Activated CD4-positive, alpha-beta T cell treated with anti-CD3 and anti-CD28 coated beads, Interleukin-2, amount 10 ng/mL, durations not matched to agents 7 days and 5 days (primary cell): Measurements from ENCODE around the gene NPC2. TPM values are rescaled to one million over a fixed set of nuclear protein-coding genes. Genes with fewer than 3 reads are reported as not detected.

Experiments used
- CTCF ChIA-PET: fragments of 350-600 bp; sonication (Branson Sonifier 250); formaldehyde crosslinking; loops from one replicate; lab custom pipeline; 2021; ENCODE audit warnings: antibody characterized with exemption; lab: Charles Lee
- POLR2A ChIA-PET: fragments of 350-600 bp; sonication (Branson Sonifier 250); formaldehyde crosslinking; loops from one replicate; lab custom pipeline; 2021; ENCODE audit warnings: antibody characterized with exemption; lab: Charles Lee
- DNase-seq: peaks from one replicate; pipeline ENCODE4 v3.0.0-alpha.2; 2020
- H3K27ac Mint-ChIP-seq: one replicate; pipeline ENCODE4 v1.8.0; 2021; ENCODE audit warnings: mild to moderate bottlenecking, moderate library complexity, mixed read lengths
- H3K27me3 Mint-ChIP-seq: one replicate; pipeline ENCODE4 v1.8.0; 2021; ENCODE audit warnings: mixed read lengths
- H3K36me3 Mint-ChIP-seq: one replicate; pipeline ENCODE4 v1.8.0; 2021; ENCODE audit warnings: low read depth, mixed read lengths
- H3K4me1 Mint-ChIP-seq: one replicate; pipeline ENCODE4 v1.8.0; 2021; ENCODE audit warnings: mixed read lengths
- H3K4me3 Mint-ChIP-seq: one replicate; pipeline ENCODE4 v1.8.0; 2021; ENCODE audit warnings: mild to moderate bottlenecking, moderate library complexity, mixed read lengths
- H3K9me3 Mint-ChIP-seq: one replicate; pipeline ENCODE4 v1.8.0; 2021; ENCODE audit warnings: mixed read lengths
- total RNA-seq, 2 experiments: library from RNA; stranded (reverse); gene quantifications; one replicate each; pipeline ENCODE4 v1.2.3, GENCODE V29; 2021

NPC2 gene
- total RNA-seq, 2 experiments from 2014 or later, result 54.1 to 74.1 TPM

DNA sequence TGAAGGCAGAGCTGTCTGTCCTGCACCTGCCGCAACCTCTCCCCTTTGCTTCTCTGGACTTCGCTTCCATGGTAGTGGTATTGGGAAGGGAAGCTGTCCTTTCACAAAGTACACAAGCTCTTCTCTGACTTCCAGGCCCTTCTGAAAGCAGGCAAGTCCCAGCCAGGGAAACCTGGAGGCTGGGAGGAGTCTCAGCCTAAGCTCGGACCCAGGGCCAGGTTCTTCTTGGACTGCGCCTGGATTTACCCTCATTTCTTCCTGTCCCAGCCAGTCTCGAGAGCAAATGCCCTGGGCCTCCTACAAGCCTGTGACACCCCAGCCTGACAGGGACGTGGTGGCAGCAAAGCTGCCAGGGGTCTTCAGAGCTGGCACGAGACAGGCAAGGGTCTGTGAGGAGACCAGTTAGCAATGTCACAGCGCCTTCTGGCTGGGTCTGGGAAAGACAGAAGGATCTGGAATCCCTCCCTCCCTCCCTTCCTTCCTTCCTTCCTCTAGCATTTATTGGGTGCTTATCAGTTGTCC lies 22.8 kb upstream of the NPC2 start:
- H3K27ac Mint-ChIP-seq, result no peak overlapping the region
- CTCF ChIA-PET, result interaction anchor here (2.2 kb wide), 1 partner anchor 10 kb away, joined by 6 read pairs; no protein-coding TSS in a partner anchor
- H3K4me3 Mint-ChIP-seq, result no peak overlapping the region
- H3K36me3 Mint-ChIP-seq, result no peaks in the 10 kb centered on the region
- POLR2A ChIA-PET, result no interaction called here
- peaks cover 25% of the 10 kb centered on the region for H3K27me3 Mint-ChIP-seq
- H3K4me1 Mint-ChIP-seq, result peaks cover 8% of the 10 kb centered on the region
- H3K9me3 Mint-ChIP-seq, result no peaks in the 10 kb centered on the region
- no peak for DNase-seq

DNA sequence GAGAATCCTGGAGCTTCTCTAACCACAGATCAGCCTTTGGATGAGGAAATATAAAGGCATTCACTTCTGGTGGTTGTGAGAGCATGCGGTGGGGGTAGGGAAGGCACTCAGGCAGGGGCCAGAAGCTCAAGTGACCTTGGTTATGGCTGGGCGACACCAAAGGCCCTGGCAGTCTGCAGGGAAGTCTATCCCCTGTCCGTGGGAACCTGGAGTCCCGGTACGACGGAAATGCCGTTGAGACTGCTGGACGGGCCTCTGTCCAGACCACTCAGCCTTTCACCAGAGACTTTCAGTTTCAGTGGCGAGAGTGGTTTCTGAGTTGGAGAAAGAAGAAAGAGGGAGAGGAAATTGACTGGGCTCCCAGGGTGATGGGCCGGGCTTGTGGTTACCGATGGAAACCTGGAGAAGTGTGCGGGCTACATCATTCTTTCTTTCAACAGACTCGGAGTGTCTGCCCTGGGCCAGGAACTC lies 21.4 kb upstream of the NPC2 start:
- ChIA-PET CTCF (no interaction called here), POLR2A (no interaction called here)
- no peak for DNase-seq
- Mint-ChIP-seq H3K27ac (no peak overlapping the region), H3K27me3 (peaks cover 25% of the 10 kb centered on the region), H3K4me1 (peaks cover 8% of the 10 kb centered on the region), H3K4me3 (no peak overlapping the region), H3K36me3 (no peaks in the 10 kb centered on the region), H3K9me3 (no peaks in the 10 kb centered on the region)

DNA sequence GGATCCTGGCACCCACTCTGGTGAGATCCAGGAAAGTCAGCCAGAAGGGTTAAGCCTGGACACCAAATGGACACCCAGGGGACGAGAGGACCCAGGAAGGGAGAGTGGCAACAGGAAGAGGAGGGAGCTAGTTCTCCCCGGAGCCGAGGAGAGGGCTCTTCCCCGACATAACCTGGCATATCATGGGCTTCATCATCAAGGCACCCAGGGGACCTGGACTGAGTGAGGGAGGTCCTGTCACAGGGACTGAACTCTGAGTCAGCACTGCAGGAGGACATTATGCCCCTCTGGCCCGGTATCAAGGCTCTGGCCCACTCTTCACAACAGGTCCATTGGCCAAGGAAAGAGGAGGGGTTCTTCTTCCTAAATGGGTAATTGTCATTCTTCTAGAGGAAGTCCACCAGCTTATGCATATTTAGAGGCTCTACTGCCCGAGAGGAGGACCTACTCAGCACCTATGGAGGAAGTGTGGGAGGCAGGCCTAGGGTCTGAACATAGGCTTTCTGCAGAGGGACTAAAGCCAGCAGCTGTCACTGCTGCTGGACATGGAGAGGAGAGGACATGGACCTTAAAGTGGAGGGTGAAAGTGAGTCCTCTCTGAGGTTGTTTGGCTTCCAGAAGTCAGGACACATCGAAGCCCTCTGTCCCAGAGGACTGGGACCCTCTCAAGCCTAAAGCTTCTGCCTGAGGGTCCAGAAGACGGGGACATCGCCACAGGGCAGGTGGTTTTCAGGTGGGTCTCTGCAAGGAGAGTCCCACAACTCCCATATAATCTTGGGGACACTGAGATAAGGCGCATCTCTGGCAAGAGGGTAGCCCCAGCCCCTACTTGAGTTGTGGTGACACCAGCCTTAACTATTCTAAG lies 19.1 kb upstream of the NPC2 start:
- H3K9me3 Mint-ChIP-seq, result no peaks in the 10 kb centered on the region

DNA sequence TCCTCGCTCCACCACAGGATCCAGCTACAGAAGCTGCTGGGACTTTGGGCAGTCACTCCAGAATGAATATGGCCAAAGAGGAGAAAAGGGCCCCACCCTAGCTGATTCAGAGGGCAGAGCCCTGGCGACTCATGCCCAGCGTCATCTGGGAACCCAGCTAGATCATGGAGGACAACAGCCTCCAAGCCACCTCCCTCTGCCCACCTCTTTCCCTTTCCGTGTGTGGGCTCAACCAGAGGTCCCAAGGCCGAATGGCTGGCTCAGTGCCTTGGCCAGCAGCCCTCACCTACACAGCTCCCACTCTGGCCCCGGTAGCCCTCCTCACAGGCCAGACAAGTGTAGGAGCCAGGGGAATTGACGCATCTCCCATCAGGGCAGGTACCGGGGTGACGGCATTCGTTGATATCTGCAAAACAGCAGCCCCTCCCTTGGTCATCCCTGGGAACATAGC lies 17.9 kb upstream of the NPC2 start:
- no peaks in the 10 kb centered on the region for H3K36me3 Mint-ChIP-seq
- peaks cover 8% of the 10 kb centered on the region for H3K4me1 Mint-ChIP-seq
- ChIA-PET POLR2A (no interaction called here), CTCF (interaction anchor here (0.6 to 2.0 kb wide), 3 partner anchors 9 to 577 kb away, joined by 3 to 5 read pairs (median 4); no protein-coding TSS in a partner anchor)
- no peak overlapping the region for H3K4me3 Mint-ChIP-seq
- H3K27me3 Mint-ChIP-seq, result peaks cover 24% of the 10 kb centered on the region
- no peaks in the 10 kb centered on the region for H3K9me3 Mint-ChIP-seq
- H3K27ac Mint-ChIP-seq, result no peak overlapping the region
- no peak for DNase-seq

More for the DNA sequence above, 19.1 kb upstream of the NPC2 start:
- Mint-ChIP-seq H3K36me3 (no peaks in the 10 kb centered on the region), H3K27me3 (peaks cover 24% of the 10 kb centered on the region), H3K4me3 (no peak overlapping the region), H3K4me1 (peaks cover 8% of the 10 kb centered on the region), H3K27ac (no peak overlapping the region)
- DNase-seq, result no peak
- ChIA-PET POLR2A (no interaction called here), CTCF (interaction anchor here (2.0 kb wide), 1 partner anchor 14 kb away, joined by 5 read pairs; no protein-coding TSS in a partner anchor)

DNA sequence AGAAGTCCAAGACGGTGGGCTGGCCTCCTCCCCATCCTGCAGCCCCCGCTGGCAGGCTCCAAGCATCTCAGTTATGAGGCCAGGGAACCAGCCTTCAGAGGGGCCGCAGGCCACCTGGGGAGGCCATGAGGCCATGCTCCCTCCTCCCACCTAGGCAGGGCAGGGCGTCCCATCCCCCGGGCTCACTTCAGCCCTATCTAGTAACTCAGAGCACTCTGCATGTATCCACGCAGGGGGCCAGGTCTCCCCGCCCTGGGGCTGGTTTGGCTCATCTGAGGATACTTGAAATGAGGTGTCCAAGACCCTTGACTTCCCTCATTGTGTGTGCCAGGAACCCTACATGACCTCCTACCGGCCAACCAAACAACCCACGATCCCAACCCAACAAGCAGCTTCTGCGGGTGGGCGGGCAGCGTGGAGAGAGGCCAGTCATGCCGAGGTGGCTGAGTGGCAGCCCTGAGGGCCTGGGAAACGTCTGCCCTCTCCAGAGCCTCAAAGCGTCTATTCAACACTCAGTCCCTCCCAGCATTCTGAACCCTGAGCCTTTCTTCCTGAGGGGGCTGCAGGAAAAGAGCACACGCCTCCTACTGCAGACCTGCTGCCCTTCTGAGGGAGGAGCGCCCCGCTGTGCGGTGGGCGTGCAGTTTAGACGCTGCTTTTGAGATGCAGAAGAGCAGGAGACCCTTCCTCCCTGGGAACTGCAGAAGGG lies 17.3 kb upstream of the NPC2 start:
- ChIA-PET POLR2A (no interaction called here), CTCF (interaction anchor here (0.6 to 1.0 kb wide), 2 partner anchors 8 to 576 kb away, joined by 3 to 4 read pairs; no protein-coding TSS in a partner anchor)
- H3K9me3 Mint-ChIP-seq, result no peaks in the 10 kb centered on the region
- H3K4me3 Mint-ChIP-seq, result no peak overlapping the region
- peaks cover 24% of the 10 kb centered on the region for H3K27me3 Mint-ChIP-seq
- DNase-seq, result no peak
- H3K4me1 Mint-ChIP-seq, result peaks cover 8% of the 10 kb centered on the region
- H3K27ac Mint-ChIP-seq, result no peak overlapping the region
- H3K36me3 Mint-ChIP-seq, result no peaks in the 10 kb centered on the region

DNA sequence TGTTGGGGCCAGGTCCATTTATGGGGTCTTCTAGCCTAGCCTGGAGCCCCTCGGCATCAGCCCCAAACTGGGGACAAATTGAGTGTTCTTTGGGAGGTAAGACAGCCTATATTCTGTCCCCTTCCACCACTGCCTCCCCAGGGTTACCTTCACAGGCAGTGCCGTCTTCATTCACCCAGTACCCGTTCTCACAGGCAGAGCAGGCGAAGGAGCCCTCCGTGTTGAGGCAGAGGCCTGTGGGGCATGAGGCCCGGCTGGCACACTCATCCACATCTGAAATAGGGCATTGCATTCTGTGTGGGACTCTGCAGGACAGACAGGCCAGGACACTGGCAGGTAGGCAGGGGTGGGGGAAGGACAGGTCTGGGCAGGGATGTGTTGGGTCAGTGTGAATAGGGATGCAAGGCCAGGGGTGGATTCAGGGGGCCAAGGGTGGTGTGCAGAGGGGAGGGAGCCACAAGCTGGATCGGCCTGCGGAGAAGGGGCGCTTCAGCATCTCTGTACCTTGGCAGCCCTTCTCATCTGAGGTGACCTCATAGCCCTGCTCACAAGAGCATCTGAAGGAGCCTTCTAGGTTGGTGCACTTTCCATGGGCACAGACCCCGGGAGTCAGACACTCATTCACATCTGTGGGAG lies 16.6 kb upstream of the NPC2 start:
- CTCF ChIA-PET, result no interaction called here
- POLR2A ChIA-PET, result no interaction called here
- H3K27me3 Mint-ChIP-seq, result peaks cover 22% of the 10 kb centered on the region
- no peak overlapping the region for H3K27ac Mint-ChIP-seq
- H3K36me3 Mint-ChIP-seq, result no peaks in the 10 kb centered on the region
- H3K4me3 Mint-ChIP-seq, result no peak overlapping the region
- no peaks in the 10 kb centered on the region for H3K9me3 Mint-ChIP-seq
- H3K4me1 Mint-ChIP-seq, result peaks cover 5% of the 10 kb centered on the region
- no peak for DNase-seq

DNA sequence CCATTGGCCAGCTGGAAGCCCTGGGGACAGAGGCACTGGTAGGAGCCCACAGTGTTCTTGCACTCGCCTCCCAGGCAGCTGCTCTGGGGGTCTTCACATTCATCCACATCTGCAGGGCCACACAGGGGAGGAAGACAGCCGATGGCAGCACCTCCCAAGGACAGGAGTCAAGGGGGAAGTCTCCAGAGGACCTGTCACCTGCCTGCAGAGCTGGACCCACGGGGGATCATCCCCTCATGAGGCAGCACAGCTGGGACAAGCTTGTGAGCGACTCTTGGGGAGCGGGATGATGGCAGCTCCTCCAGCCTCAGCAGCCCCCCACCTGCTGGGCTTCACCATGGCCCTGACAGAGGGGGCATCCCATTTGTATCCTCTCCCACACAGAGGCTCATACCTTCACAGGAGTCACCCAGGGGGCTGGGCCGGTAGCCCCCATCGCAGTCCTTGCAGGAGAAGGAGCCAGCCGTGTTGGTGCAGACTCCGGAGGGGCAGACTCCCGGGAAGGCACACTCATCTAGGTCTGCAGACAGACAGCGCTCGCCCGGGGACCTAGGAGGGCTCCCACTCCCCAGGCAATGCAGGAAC lies 15.8 kb upstream of the NPC2 start:
- H3K27me3 Mint-ChIP-seq, result peaks cover 14% of the 10 kb centered on the region
- DNase-seq, result no peak
- H3K27ac Mint-ChIP-seq, result no peak overlapping the region
- H3K4me1 Mint-ChIP-seq, result no peaks in the 10 kb centered on the region
- no peaks in the 10 kb centered on the region for H3K36me3 Mint-ChIP-seq
- H3K4me3 Mint-ChIP-seq, result no peak overlapping the region
- POLR2A ChIA-PET, result no interaction called here
- no peaks in the 10 kb centered on the region for H3K9me3 Mint-ChIP-seq
- CTCF ChIA-PET, result no interaction called here

DNA sequence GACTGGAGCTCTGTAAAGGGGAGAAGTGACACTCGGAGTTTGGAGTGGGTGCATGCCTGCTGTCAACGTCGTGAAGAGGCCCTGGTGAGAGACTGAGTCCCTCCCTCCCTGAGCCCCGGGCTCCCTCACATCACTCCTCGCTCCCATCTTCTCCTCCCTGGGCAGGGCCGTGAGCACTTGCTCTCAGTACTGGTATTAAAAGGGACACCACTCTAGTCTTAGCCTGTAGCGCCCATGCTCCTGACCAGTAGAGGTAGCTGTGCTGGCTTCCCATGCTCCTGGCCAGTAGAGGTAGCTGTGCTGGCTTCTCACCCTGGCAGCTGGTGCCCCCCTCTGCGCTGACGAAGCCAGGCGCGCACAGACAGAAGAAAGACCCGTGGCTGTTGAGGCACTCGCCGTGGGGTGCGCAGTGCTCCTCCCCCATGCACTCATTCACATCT lies 15.2 kb upstream of the NPC2 start:
- H3K36me3 Mint-ChIP-seq, result no peaks in the 10 kb centered on the region
- CTCF ChIA-PET, result no interaction called here
- no peak overlapping the region for H3K27ac Mint-ChIP-seq
- H3K9me3 Mint-ChIP-seq, result no peaks in the 10 kb centered on the region
- H3K27me3 Mint-ChIP-seq, result peaks cover 12% of the 10 kb centered on the region
- H3K4me1 Mint-ChIP-seq, result no peaks in the 10 kb centered on the region
- no peak for DNase-seq
- H3K4me3 Mint-ChIP-seq, result no peak overlapping the region
- POLR2A ChIA-PET, result no interaction called here

DNA sequence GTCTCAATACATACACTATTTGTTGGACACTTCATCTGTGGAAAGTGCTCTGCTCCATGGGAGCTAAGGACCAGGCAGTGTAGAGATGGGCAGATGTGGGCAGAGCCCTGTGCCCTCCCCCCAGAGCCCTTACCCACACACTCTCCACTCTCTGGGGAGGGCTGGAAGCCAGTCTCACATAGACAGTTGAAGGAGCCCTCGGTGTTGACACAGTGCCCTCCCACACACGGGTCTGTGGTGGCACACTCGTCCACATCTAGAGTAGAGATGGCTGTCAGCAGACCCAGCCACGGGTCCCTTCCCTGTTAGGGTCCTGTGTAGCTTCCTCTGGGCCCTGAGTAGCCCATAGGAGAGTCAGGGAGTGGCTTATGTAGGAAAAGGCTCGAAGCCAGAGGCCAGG lies 14.7 kb upstream of the NPC2 start:
- H3K27ac Mint-ChIP-seq, result no peak overlapping the region
- no peaks in the 10 kb centered on the region for H3K36me3 Mint-ChIP-seq
- POLR2A ChIA-PET, result no interaction called here

DNA sequence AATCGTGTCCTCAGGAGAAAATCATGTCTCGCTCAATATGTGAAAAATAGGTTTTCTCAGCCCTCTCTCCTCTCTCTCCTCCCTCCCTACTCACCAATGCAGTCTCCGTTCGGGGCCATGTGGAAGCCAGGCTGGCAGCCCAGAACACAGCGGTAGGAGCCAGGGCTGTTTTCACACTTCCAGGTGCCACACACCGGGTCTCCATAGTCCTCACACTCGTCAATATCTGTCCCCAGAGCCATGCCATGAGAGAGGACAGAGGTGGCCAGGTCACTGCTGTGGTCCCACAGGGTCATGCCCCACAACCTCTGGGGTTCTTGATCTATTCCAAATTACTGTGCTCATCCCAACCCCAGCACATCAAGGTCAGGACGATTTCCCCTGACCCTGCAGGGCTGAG lies 14.0 kb upstream of the NPC2 start:
- Mint-ChIP-seq H3K27me3 (peaks cover 3% of the 10 kb centered on the region), H3K36me3 (no peaks in the 10 kb centered on the region), H3K4me1 (peaks cover 3% of the 10 kb centered on the region), H3K4me3 (no peak overlapping the region), H3K9me3 (no peaks in the 10 kb centered on the region), H3K27ac (no peak overlapping the region)
- POLR2A ChIA-PET, result no interaction called here
- no peak for DNase-seq
- CTCF ChIA-PET, result no interaction called here

More for the DNA sequence above, 14.7 kb upstream of the NPC2 start:
- CTCF ChIA-PET, result no interaction called here
- no peaks in the 10 kb centered on the region for H3K9me3 Mint-ChIP-seq
- no peak for DNase-seq
- no peaks in the 10 kb centered on the region for H3K4me1 Mint-ChIP-seq
- peaks cover 8% of the 10 kb centered on the region for H3K27me3 Mint-ChIP-seq
- H3K4me3 Mint-ChIP-seq, result no peak overlapping the region

DNA sequence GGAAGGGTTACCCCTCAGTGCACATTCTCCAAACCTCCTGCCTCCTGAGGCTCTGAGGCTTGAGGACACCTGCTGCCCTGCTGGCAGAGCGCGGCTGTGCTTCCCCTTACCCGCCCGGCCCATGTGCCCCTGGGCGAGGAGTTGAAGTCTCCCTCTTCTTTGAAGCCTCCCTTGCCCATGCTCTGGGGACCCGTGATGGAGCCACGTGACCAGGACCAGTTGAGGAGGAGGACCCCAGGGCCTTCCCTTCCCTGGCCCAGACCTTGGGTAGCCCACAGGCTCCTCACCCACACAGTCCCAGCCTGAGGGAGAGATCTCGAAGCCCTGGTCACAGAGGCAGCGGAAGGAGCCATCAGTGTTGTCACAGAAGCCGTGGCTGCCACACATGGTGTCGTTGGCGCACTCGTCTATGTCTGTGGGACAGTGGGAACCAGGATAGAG lies 13.3 kb upstream of the NPC2 start:
- H3K4me1 Mint-ChIP-seq, result peaks cover 8% of the 10 kb centered on the region
- no peak overlapping the region for H3K4me3 Mint-ChIP-seq
- H3K36me3 Mint-ChIP-seq, result no peaks in the 10 kb centered on the region
- POLR2A ChIA-PET, result no interaction called here
- CTCF ChIA-PET, result no interaction called here
- no peak overlapping the region for H3K27ac Mint-ChIP-seq
- peaks cover 3% of the 10 kb centered on the region for H3K27me3 Mint-ChIP-seq
- H3K9me3 Mint-ChIP-seq, result no peaks in the 10 kb centered on the region
- DNase-seq, result no peak

DNA sequence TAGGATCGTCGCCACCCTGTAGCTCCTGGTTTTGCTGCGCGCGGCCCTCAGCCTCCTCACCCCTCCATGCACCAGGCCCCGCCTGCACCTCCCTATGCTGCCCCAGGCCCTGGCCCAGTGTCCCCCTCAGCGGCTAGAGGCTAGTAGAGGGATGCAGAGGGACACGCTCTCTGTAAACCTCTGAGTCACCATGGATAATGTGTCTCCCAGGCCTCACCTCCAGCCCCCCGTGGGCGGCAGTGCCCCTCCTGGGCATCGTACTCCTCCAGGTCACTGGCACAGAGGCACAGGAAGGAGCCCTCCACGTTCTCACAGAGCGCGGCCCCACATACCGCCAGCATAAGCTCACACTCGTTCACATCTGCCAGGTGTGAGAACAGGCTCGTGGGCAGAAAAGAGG lies 12.7 kb upstream of the NPC2 start:
- Mint-ChIP-seq H3K36me3 (no peaks in the 10 kb centered on the region), H3K27ac (no peak overlapping the region), H3K27me3 (peaks cover 3% of the 10 kb centered on the region), H3K9me3 (no peaks in the 10 kb centered on the region), H3K4me1 (peaks cover 8% of the 10 kb centered on the region), H3K4me3 (no peak overlapping the region)
- ChIA-PET CTCF (no interaction called here), POLR2A (no interaction called here)
- no peak for DNase-seq
